ENCODE data around the gene SLC25A4. TPM values are rescaled to one million over a fixed set of nuclear protein-coding genes. Genes with fewer than 3 reads are reported as not detected.

Gene SLC25A4
- total RNA-seq, 1 donor from 2014 or later, result 2,290 TPM

Other genes starting within 250 kb of the SLC25A4 start
- gene HELT, start 124.8 kb upstream of the SLC25A4 start, total RNA-seq, result not detected
- gene CFAP97, start 60.7 kb downstream of the SLC25A4 start, total RNA-seq, result 11.3 TPM
- gene SNX25, start 66.3 kb downstream of the SLC25A4 start, total RNA-seq, result 11.1 TPM